Activated CD4-positive, alpha-beta memory T cell treated with anti-CD3 and anti-CD28 coated beads for 36 hours (primary cell): ENCODE measurements around the gene CEACAM7. TPM values are rescaled to one million over a fixed set of nuclear protein-coding genes. Genes with fewer than 3 reads are reported as not detected.
"Not testable (repeated sequence)": the region's sequence is repeated elsewhere in the genome, so short reads cannot be mapped to it uniquely, and the experiment has no call there.

ENCODE experiments used
- CTCF ChIA-PET: fragments of 350-600 bp; sonication (Branson Sonifier 250); formaldehyde crosslinking; loops from one replicate; lab custom pipeline; 2021; ENCODE audit warnings: antibody characterized with exemption, inconsistent platforms; lab: Charles Lee
- POLR2A ChIA-PET: fragments of 350-600 bp; sonication (Branson Sonifier 250); formaldehyde crosslinking; loops from one replicate; lab custom pipeline; 2021; ENCODE audit warnings: antibody characterized with exemption; lab: Charles Lee
- DNase-seq: peaks from one replicate; pipeline ENCODE4 v3.0.0-alpha.2; 2020
- H3K27ac Mint-ChIP-seq: one replicate; pipeline ENCODE4 v1.8.0; 2021; ENCODE audit warnings: mixed read lengths
- H3K27me3 Mint-ChIP-seq: one replicate; pipeline ENCODE4 v1.8.0; 2021; ENCODE audit warnings: mixed read lengths
- H3K36me3 Mint-ChIP-seq: one replicate; pipeline ENCODE4 v1.8.0; 2021; ENCODE audit warnings: mixed read lengths
- H3K4me1 Mint-ChIP-seq: one replicate; pipeline ENCODE4 v1.8.0; 2021; ENCODE audit warnings: low read depth, mixed read lengths
- H3K4me3 Mint-ChIP-seq: one replicate; pipeline ENCODE4 v1.8.0; 2021; ENCODE audit warnings: mild to moderate bottlenecking, mixed read lengths
- H3K9me3 Mint-ChIP-seq: one replicate; pipeline ENCODE4 v1.8.0; 2021; ENCODE audit warnings: mixed read lengths
- intact Hi-C: fragments of 100-400 bp; cut with micrococcal nuclease; formaldehyde crosslinking; loops from one replicate; pipeline ENCODE4 v1.15.1; 2023
- total RNA-seq, 2 experiments: library from RNA; stranded (reverse); gene quantifications; one replicate each; pipeline ENCODE4 v1.2.3, GENCODE V29; 2021

The CEACAM7 gene
- not detected for total RNA-seq

- H3K27me3 Mint-ChIP-seq, result peaks cover 22% of the 10 kb centered on the region
- CTCF ChIA-PET, result interaction anchor here (2.2 to 2.9 kb wide), 2 partner anchors 41 to 46 kb away, joined by 9 to 24 read pairs; no protein-coding TSS in a partner anchor
- no peak within 1 kb of the TSS for H3K4me3 Mint-ChIP-seq
- H3K4me1 Mint-ChIP-seq, result no peaks in the 10 kb centered on the region
- H3K27ac Mint-ChIP-seq, result no peak within 1 kb of the TSS
- peaks cover 3% of the 10 kb centered on the region for H3K9me3 Mint-ChIP-seq
- DNase-seq, result no peak
- H3K36me3 Mint-ChIP-seq, result no peaks in the 10 kb centered on the region
- POLR2A ChIA-PET, result no interaction called here
- intact Hi-C loops, result no loop called here
These were observed at the start of gene CEACAM7 for GRCh38 chr19:41688098-41688497. Gene CEACAM7 (minus strand): TSS chr19:41688270. CDS start chr19:41688165, 105 bp downstream.

DNA sequence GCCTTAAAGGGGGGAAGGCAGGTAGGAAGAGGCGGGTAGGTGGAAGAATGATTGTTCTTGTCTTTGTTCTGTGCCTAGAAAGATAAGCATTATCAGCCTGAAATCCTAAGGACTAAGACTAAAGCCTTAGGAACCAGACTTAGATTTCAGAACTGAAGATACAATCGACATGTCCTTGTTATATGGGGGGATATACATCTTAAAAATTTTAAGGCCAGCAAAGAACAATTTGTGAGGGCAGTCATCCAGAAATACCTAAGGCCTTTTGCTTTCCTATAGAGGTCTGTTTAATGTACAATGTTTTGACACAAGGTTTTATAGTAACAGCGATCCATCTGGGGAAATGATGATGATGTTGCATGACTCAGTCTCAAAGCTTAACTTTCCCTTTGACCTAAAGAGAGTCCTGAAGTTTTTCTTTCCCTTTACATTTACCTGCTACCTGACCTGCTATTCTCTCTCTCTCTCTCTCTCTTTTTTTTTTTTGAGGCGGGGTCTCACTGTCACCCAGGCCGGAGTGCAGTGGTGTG lies 47.1 kb upstream of the CEACAM7 start:
- no peak for DNase-seq
- CTCF ChIA-PET, result interaction anchor here (1.1 to 5.0 kb wide), 3 partner anchors 11 to 28 kb away, joined by 3 to 29 read pairs (median 18); no protein-coding TSS in a partner anchor
- intact Hi-C loops, result no loop called here
- Mint-ChIP-seq H3K27me3 (peaks cover 39% of the 10 kb centered on the region), H3K36me3 (no peaks in the 10 kb centered on the region), H3K9me3 (no peaks in the 10 kb centered on the region), H3K27ac (no peak overlapping the region), H3K4me3 (no peak overlapping the region), H3K4me1 (peaks cover 4% of the 10 kb centered on the region)
- POLR2A ChIA-PET, result no interaction called here

DNA sequence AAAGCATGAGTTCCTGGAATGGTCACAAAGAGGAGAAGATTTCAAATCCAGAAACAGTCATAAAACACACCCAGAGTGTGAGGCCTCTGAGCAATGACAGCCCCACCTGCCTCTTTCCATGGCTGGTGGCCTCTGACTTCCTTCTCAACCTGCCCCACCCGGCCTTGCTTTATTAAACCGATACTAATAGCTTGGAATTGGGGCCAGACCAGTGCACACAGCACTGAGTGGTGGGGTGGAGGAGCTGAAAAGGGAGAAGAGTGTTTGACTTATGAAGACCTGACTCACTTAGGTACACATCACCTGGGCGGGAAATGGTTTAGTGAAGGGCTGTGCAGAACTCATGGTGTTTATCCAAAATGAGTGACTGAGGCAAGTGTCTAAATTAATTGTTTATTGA lies 46.5 kb upstream of the CEACAM7 start:
- Mint-ChIP-seq H3K4me1 (no peaks in the 10 kb centered on the region), H3K27ac (no peak overlapping the region), H3K36me3 (no peaks in the 10 kb centered on the region), H3K27me3 (peaks cover 39% of the 10 kb centered on the region), H3K9me3 (no peaks in the 10 kb centered on the region), H3K4me3 (no peak overlapping the region)
- intact Hi-C loops, result no loop called here
- CTCF ChIA-PET, result interaction anchor here (5.0 kb wide), 1 partner anchor 19 kb away, joined by 29 read pairs; no protein-coding TSS in a partner anchor
- DNase-seq, result no peak
- POLR2A ChIA-PET, result no interaction called here

DNA sequence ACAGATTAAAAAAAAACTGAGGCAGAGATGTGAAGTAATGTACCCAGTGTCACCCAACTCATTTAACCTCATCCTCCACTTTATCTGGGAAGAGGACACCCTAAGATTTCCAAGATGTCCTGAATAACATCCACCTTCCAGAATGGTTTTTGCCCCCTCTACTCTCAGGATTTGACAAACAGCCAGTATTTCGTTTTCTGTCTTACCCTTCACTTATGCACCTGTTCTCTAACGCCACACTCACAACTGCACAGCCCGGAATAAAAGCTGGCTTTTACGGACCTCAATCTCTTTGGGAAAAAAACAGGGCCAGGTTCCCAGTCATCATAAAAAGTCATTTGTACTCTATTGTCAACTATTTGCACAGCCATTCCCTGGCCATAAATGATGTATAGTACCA lies 46.1 kb upstream of the CEACAM7 start:
- no peak overlapping the region for H3K4me3 Mint-ChIP-seq
- H3K27me3 Mint-ChIP-seq, result peaks cover 38% of the 10 kb centered on the region
- no peaks in the 10 kb centered on the region for H3K36me3 Mint-ChIP-seq
- no peak for DNase-seq
- POLR2A ChIA-PET, result no interaction called here
- H3K4me1 Mint-ChIP-seq, result no peaks in the 10 kb centered on the region
- intact Hi-C loops, result no loop called here
- CTCF ChIA-PET, result interaction anchor here (2.0 to 5.0 kb wide), 2 partner anchors 19 to 28 kb away, joined by 14 to 29 read pairs; no protein-coding TSS in a partner anchor
- H3K27ac Mint-ChIP-seq, result no peak overlapping the region
- no peaks in the 10 kb centered on the region for H3K9me3 Mint-ChIP-seq

GRCh38 chr19:41726493-41726892 lies 38.4 kb upstream of the CEACAM7 start:
- ChIA-PET CTCF (interaction anchor here (0.8 kb wide), 1 partner anchor 27 kb away, joined by 3 read pairs; no protein-coding TSS in a partner anchor), POLR2A (no interaction called here)
- Mint-ChIP-seq H3K9me3 (no peaks in the 10 kb centered on the region), H3K4me1 (no peaks in the 10 kb centered on the region), H3K27ac (no peak overlapping the region), H3K4me3 (no peak overlapping the region), H3K36me3 (no peaks in the 10 kb centered on the region), H3K27me3 (peaks cover 29% of the 10 kb centered on the region)
- no peak for DNase-seq
- intact Hi-C loops, result no loop called here

DNA sequence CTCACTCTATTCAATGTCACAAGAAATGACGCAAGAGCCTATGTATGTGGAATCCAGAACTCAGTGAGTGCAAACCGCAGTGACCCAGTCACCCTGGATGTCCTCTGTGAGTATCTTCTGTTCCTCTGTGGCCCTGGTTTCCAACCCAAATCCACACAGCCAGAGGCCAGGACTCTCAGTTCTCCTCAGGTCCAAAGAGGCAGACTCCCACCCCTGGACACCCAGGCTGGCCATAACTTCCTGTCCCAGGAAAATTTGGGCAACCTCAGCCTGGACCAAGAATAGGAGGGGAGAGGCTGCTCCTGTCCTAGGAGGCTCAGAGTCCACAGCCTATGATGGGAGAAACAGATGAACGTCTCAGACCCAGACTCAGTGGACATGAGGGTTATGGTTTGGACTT lies 32.0 kb upstream of the CEACAM7 start:
- DNase-seq, result no peak
- Mint-ChIP-seq H3K27ac (no peak overlapping the region), H3K4me1 (no peaks in the 10 kb centered on the region), H3K4me3 (no peak overlapping the region), H3K9me3 (no peaks in the 10 kb centered on the region), H3K27me3 (peaks cover 41% of the 10 kb centered on the region), H3K36me3 (no peaks in the 10 kb centered on the region)
- ChIA-PET CTCF (no interaction called here), POLR2A (no interaction called here)
- intact Hi-C loops, result no loop called here

GRCh38 chr19:41718761-41719160 lies 30.7 kb upstream of the CEACAM7 start:
- ChIA-PET CTCF (interaction anchor here (0.7 to 4.6 kb wide), 2 partner anchors 12 to 35 kb away, joined by 3 to 25 read pairs; no protein-coding TSS in a partner anchor), POLR2A (no interaction called here)
- DNase-seq, result no peak
- intact Hi-C loops, result no loop called here
- Mint-ChIP-seq H3K27me3 (peaks cover 46% of the 10 kb centered on the region), H3K27ac (no peak overlapping the region), H3K4me3 (no peak overlapping the region), H3K4me1 (no peaks in the 10 kb centered on the region), H3K36me3 (no peaks in the 10 kb centered on the region), H3K9me3 (no peaks in the 10 kb centered on the region)

GRCh38 chr19:41714598-41714997 lies 26.5 kb upstream of the CEACAM7 start:
- Mint-ChIP-seq H3K4me3 (no peak overlapping the region), H3K36me3 (no peaks in the 10 kb centered on the region), H3K4me1 (no peaks in the 10 kb centered on the region), H3K27ac (no peak overlapping the region), H3K9me3 (no peaks in the 10 kb centered on the region), H3K27me3 (peaks cover 45% of the 10 kb centered on the region)
- DNase-seq, result no peak
- ChIA-PET CTCF (no interaction called here), POLR2A (no interaction called here)
- intact Hi-C loops, result no loop called here

DNA sequence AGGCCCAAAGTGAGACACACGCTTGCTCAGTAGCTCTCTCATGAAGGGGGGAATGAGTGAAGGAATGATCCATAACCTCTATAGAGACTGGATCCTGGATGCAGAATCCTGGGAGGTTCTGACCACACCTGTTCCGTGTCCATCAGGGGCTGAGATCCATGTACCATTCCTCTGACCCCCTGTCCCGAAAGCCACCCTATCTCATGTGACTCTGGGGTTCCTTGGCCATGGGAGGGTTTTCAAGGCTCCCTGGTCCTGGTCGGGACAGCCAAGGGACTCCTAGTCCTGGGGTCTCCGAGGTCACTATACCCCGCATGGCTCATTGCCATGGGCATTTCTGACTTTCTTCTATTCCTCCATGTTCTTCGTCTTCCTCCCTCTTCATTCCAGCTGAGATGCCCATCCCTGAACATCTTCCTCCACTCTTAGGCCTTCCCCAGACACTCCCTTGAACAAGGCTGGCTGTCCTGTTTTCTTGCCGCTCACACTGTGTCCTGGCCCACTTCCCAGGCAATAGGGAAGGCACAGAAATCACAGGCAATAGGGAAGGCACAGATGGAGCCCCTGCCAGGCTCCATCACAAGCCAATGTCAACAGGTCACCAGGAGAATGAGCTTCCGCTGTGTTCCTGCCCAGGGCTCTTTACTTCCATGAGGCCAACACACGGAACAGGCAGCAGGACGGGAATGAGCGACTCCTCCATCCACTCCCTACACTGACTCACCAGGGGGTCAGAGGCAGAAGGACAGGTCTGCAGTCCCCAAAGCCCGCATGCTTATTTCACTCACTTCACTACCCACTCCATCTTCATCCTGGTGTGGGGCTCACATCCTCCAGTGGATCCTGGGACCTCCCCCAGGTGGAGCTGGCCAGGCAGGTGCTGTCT lies 23.5 kb upstream of the CEACAM7 start:
- Mint-ChIP-seq H3K27me3 (peaks cover 36% of the 10 kb centered on the region), H3K9me3 (no peaks in the 10 kb centered on the region), H3K4me1 (no peaks in the 10 kb centered on the region), H3K36me3 (no peaks in the 10 kb centered on the region), H3K4me3 (no peak overlapping the region), H3K27ac (no peak overlapping the region)
- POLR2A ChIA-PET, result no interaction called here
- CTCF ChIA-PET, result no interaction called here
- intact Hi-C loops, result no loop called here
- DNase-seq, result no peak

- POLR2A ChIA-PET, result no interaction called here
- intact Hi-C loops, result no loop called here
- H3K27ac Mint-ChIP-seq, result no peak overlapping the region
- peaks cover 3% of the 10 kb centered on the region for H3K4me1 Mint-ChIP-seq
- H3K27me3 Mint-ChIP-seq, result peaks cover 42% of the 10 kb centered on the region
- CTCF ChIA-PET, result interaction anchor here (0.9 to 1.2 kb wide), 2 partner anchors 42 to 43 kb away, joined by 3 read pairs; no protein-coding TSS in a partner anchor
- no peaks in the 10 kb centered on the region for H3K9me3 Mint-ChIP-seq
- no peak for DNase-seq
- H3K36me3 Mint-ChIP-seq, result no peaks in the 10 kb centered on the region
- H3K4me3 Mint-ChIP-seq, result no peak overlapping the region
These were observed 22.0 kb upstream of the CEACAM7 start for GRCh38 chr19:41709951-41710645.

GRCh38 chr19:41709516-41709915 lies 21.4 kb upstream of the CEACAM7 start:
- intact Hi-C loops, H3K27ac Mint-ChIP-seq, H3K9me3 Mint-ChIP-seq, H3K4me3 Mint-ChIP-seq, POLR2A ChIA-PET, DNase-seq, H3K4me1 Mint-ChIP-seq, H3K36me3 Mint-ChIP-seq: not testable (repeated sequence)
- H3K27me3 Mint-ChIP-seq, result peaks cover 46% of the 10 kb centered on the region
- CTCF ChIA-PET, result interaction anchor here (0.9 kb wide), 1 partner anchor 44 kb away, joined by 3 read pairs; no protein-coding TSS in a partner anchor

DNA sequence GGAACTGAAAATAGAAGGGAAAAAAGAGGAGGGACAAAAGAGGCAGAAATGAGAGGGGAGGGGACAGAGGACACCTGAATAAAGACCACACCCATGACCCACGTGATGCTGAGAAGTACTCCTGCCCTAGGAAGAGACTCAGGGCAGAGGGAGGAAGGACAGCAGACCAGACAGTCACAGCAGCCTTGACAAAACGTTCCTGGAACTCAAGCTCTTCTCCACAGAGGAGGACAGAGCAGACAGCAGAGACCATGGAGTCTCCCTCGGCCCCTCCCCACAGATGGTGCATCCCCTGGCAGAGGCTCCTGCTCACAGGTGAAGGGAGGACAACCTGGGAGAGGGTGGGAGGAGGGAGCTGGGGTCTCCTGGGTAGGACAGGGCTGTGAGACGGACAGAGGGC lies 20.4 kb upstream of the CEACAM7 start, which contains the start of gene CEACAM5:
Gene CEACAM5 (plus strand): TSS at position 146 of the 400 bp plus-strand sequence. CDS start 106 bp downstream, at position 252.
- Mint-ChIP-seq H3K27ac (no peak within 1 kb of the TSS), H3K27me3 (peaks cover 39% of the 10 kb centered on the region), H3K36me3 (no peaks in the 10 kb centered on the region), H3K9me3 (no peaks in the 10 kb centered on the region), H3K4me3 (no peak within 1 kb of the TSS), H3K4me1 (peaks cover 3% of the 10 kb centered on the region)
- POLR2A ChIA-PET, result no interaction called here
- no peak for DNase-seq
- intact Hi-C loops, result no loop called here
- CTCF ChIA-PET, result no interaction called here
